ENCODE data around the gene CCT7.

GRCh38 chr2:73279852-73280251 is 45.7 kb downstream of the CCT7 start:
- TF ChIP-seq CTCF (IDR thresholded peaks at IDR 0.05) = no peak
- TF ChIP-seq POLR2A (IDR thresholded peaks at IDR 0.05) = no peak

Measured in breast epithelium (tissue), 3 donors.